Nephron (organoid): ENCODE data around the gene HMX1.

Source experiments
- H3K27ac Mint-ChIP-seq, 3 experiments: 2 replicates each; pipeline ENCODE4 v1.8.0; 2020; ENCODE audit warnings: mixed read lengths in 3 of 3, mild to moderate bottlenecking in 2 of 3, moderate library complexity in 1 of 3
- H3K27me3 Mint-ChIP-seq: 2 replicates; pipeline ENCODE4 v1.8.0; 2021; ENCODE audit warnings: low read depth, mild to moderate bottlenecking, moderate library complexity, mixed read lengths
- H3K36me3 Mint-ChIP-seq: 2 replicates; pipeline ENCODE4 v1.8.0; 2020; ENCODE audit warnings: low read depth, mixed read lengths
- H3K4me1 Mint-ChIP-seq: 2 replicates; pipeline ENCODE4 v1.8.0; 2020; ENCODE audit warnings: mixed read lengths
- H3K4me3 Mint-ChIP-seq, 3 experiments: 2 replicates each; pipeline ENCODE4 v1.8.0; 2020; ENCODE audit warnings: mild to moderate bottlenecking in 3 of 3, mixed read lengths in 3 of 3, moderate library complexity in 2 of 3
- H3K9me3 Mint-ChIP-seq: 2 replicates; pipeline ENCODE4 v1.8.0; 2020; ENCODE audit warnings: mixed read lengths
- CTCF ChIP-seq, 3 experiments: fragments of 200-600 bp; sonication (generic); IDR thresholded peaks; one replicate each; pipeline ENCODE4 v1.5.0; 2021; ENCODE audit warnings: antibody characterized with exemption in 3 of 3; ENCODE audit not compliant: unreplicated experiment in 3 of 3

The HMX1 gene

GRCh38 chr4:8821151-8821950, 50.3 kb downstream of the HMX1 start:
- Mint-ChIP-seq H3K27me3 (peaks cover 63% of the 10 kb centered on the region), H3K36me3 (no peaks in the 10 kb centered on the region), H3K4me3 (no peak overlapping the region), H3K4me1 (no peaks in the 10 kb centered on the region), H3K9me3 (no peaks in the 10 kb centered on the region), H3K27ac (no peak overlapping the region)
- TF ChIP-seq CTCF (IDR thresholded peaks at IDR 0.05; ENCODE audit: unreplicated experiment in 3 of 3): no peak

- Mint-ChIP-seq H3K4me3 (no peak overlapping the region), H3K27ac (no peak overlapping the region)
Observed at GRCh38 chr4:8820178-8821102, 51.2 kb downstream of the HMX1 start.

GRCh38 chr4:8819473-8820177, 52.0 kb downstream of the HMX1 start:
- H3K27me3 Mint-ChIP-seq: peaks cover 49% of the 10 kb centered on the region
- no peak overlapping the region for H3K27ac Mint-ChIP-seq
- TF ChIP-seq CTCF (IDR thresholded peaks at IDR 0.05; ENCODE audit: unreplicated experiment in 3 of 3): no peak
- no peaks in the 10 kb centered on the region for H3K9me3 Mint-ChIP-seq
- no peaks in the 10 kb centered on the region for H3K36me3 Mint-ChIP-seq
- no peak overlapping the region for H3K4me3 Mint-ChIP-seq
- no peaks in the 10 kb centered on the region for H3K4me1 Mint-ChIP-seq

More at GRCh38 chr4:8820178-8821102, 51.2 kb downstream of the HMX1 start:
- no peaks in the 10 kb centered on the region for H3K9me3 Mint-ChIP-seq
- no peaks in the 10 kb centered on the region for H3K4me1 Mint-ChIP-seq
- TF ChIP-seq CTCF (IDR thresholded peaks at IDR 0.05; ENCODE audit: unreplicated experiment in 3 of 3): no peak
- no peaks in the 10 kb centered on the region for H3K36me3 Mint-ChIP-seq
- H3K27me3 Mint-ChIP-seq: peaks cover 54% of the 10 kb centered on the region

- H3K27ac Mint-ChIP-seq: no peak overlapping the region
- no peak for TF ChIP-seq CTCF (IDR thresholded peaks at IDR 0.05; ENCODE audit: unreplicated experiment in 3 of 3)
- no peak overlapping the region for H3K4me3 Mint-ChIP-seq
- no peaks in the 10 kb centered on the region for H3K36me3 Mint-ChIP-seq
- no peaks in the 10 kb centered on the region for H3K4me1 Mint-ChIP-seq
- no peaks in the 10 kb centered on the region for H3K9me3 Mint-ChIP-seq
- peaks cover 46% of the 10 kb centered on the region for H3K27me3 Mint-ChIP-seq
Observed at GRCh38 chr4:8819019-8819418, 52.6 kb downstream of the HMX1 start.

GRCh38 chr4:8818063-8818881, 53.4 kb downstream of the HMX1 start:
- H3K27me3 Mint-ChIP-seq: peaks cover 40% of the 10 kb centered on the region
- H3K4me3 Mint-ChIP-seq: no peak overlapping the region
- no peaks in the 10 kb centered on the region for H3K4me1 Mint-ChIP-seq
- H3K9me3 Mint-ChIP-seq: no peaks in the 10 kb centered on the region
- no peak overlapping the region for H3K27ac Mint-ChIP-seq
- no peak for TF ChIP-seq CTCF (IDR thresholded peaks at IDR 0.05; ENCODE audit: unreplicated experiment in 3 of 3)
- H3K36me3 Mint-ChIP-seq: no peaks in the 10 kb centered on the region
